ENCODE data around the gene GRM2.

GRM2 gene

GRCh38 chr3:51706788-51707731, at the start of gene GRM2:
Gene GRM2, plus strand, starts transcription at chr3:51707068. Its CDS starts 1,916 bp downstream, at chr3:51708984.
- in situ Hi-C loops (cut with HindIII; ENCODE audit: low sequenced_read_pairs): no loop called here

- in situ Hi-C loops (cut with HindIII; ENCODE audit: low sequenced_read_pairs): no loop called here
Measured at GRCh38 chr3:51657234-51657633, 49.6 kb upstream of the GRM2 start.

- in situ Hi-C loops (cut with HindIII; ENCODE audit: low sequenced_read_pairs): no loop called here
Measured at GRCh38 chr3:51659942-51660341, 46.9 kb upstream of the GRM2 start.

GRCh38 chr3:51662456-51662855, 44.4 kb upstream of the GRM2 start:
- in situ Hi-C loops (cut with HindIII; ENCODE audit: low sequenced_read_pairs): no loop called here

GRCh38 chr3:51668756-51669155, 38.1 kb upstream of the GRM2 start:
- in situ Hi-C loops (cut with HindIII; ENCODE audit: low sequenced_read_pairs): no loop called here

- in situ Hi-C loops (cut with HindIII; ENCODE audit: low sequenced_read_pairs): no loop called here
Measured at GRCh38 chr3:51669241-51670052, 37.4 kb upstream of the GRM2 start.

GRCh38 chr3:51670053-51670822, 36.6 kb upstream of the GRM2 start:
- in situ Hi-C loops (cut with HindIII; ENCODE audit: low sequenced_read_pairs): no loop called here

GRCh38 chr3:51670823-51671733, 35.8 kb upstream of the GRM2 start, which contains the start of gene TEX264:
Gene TEX264, plus strand, starts transcription at chr3:51671252. Its CDS starts 3,053 bp downstream, at chr3:51674305.
- in situ Hi-C loops (cut with HindIII; ENCODE audit: low sequenced_read_pairs): no loop called here

- in situ Hi-C loops (cut with HindIII; ENCODE audit: low sequenced_read_pairs): no loop called here
Measured at GRCh38 chr3:51671734-51672475, 35.0 kb upstream of the GRM2 start.

GRCh38 chr3:51673181-51673801, 33.6 kb upstream of the GRM2 start:
- in situ Hi-C loops (cut with HindIII; ENCODE audit: low sequenced_read_pairs): no loop called here

- in situ Hi-C loops (cut with HindIII; ENCODE audit: low sequenced_read_pairs): no loop called here
Measured at GRCh38 chr3:51673802-51674654, 32.8 kb upstream of the GRM2 start.

- in situ Hi-C loops (cut with HindIII; ENCODE audit: low sequenced_read_pairs): no loop called here
Measured at GRCh38 chr3:51675201-51675611, 31.7 kb upstream of the GRM2 start.

GRCh38 chr3:51676102-51676640, 30.7 kb upstream of the GRM2 start:
- in situ Hi-C loops (cut with HindIII; ENCODE audit: low sequenced_read_pairs): no loop called here

- in situ Hi-C loops (cut with HindIII; ENCODE audit: low sequenced_read_pairs): no loop called here
Measured at GRCh38 chr3:51677358-51677757, 29.5 kb upstream of the GRM2 start.

- in situ Hi-C loops (cut with HindIII; ENCODE audit: low sequenced_read_pairs): no loop called here
Measured at GRCh38 chr3:51678186-51678585, 28.7 kb upstream of the GRM2 start.

GRCh38 chr3:51678641-51679040, 28.2 kb upstream of the GRM2 start:
- in situ Hi-C loops (cut with HindIII; ENCODE audit: low sequenced_read_pairs): no loop called here

GRCh38 chr3:51679318-51679717, 27.6 kb upstream of the GRM2 start:
- in situ Hi-C loops (cut with HindIII; ENCODE audit: low sequenced_read_pairs): no loop called here

GRCh38 chr3:51679777-51680176, 27.1 kb upstream of the GRM2 start:
- in situ Hi-C loops (cut with HindIII; ENCODE audit: low sequenced_read_pairs): no loop called here
